Endothelial cell of umbilical vein (primary cell): Measurements from ENCODE around the gene KIAA1217. TPM values are rescaled to one million over a fixed set of nuclear protein-coding genes. Genes with fewer than 3 reads are reported as not detected.

Experiments used
- BruUV-seq: library from RNA; stranded (reverse); fragments of 400-500 nt; replicated peaks from 2 replicates; lab custom pipeline; 2021; lab: Mats Ljungman, UMichigan
- CTCF ChIA-PET: fragments of 300-600, 350-600 bp; sonication (Branson Sonifier 250); formaldehyde crosslinking; loops from one replicate; lab custom pipeline; 2021; ENCODE audit warnings: antibody characterized with exemption, inconsistent platforms; lab: Charles Lee
- POLR2A ChIA-PET: fragments of 300-600, 350-600 bp; sonication (Branson Sonifier 250); formaldehyde crosslinking; loops from one replicate; lab custom pipeline; 2021; ENCODE audit warnings: antibody characterized with exemption, inconsistent platforms; lab: Charles Lee
- DNase-seq: peaks from one replicate; pipeline ENCODE4 v3.0.0-alpha.2; 2011; ENCODE audit warnings: low read depth, low spot score
- FAIRE-seq: peaks from 2 replicates; lab custom pipeline; 2011; peaks lifted over from hg19 to GRCh38; lab: Jason Lieb, UNC
- H2AFZ ChIP-seq: 2 replicates; pipeline ENCODE4 v1.6.0; 2012; ENCODE audit warnings: low read depth, low read length, control low read depth, inconsistent platforms
- H3K27ac ChIP-seq: 2 replicates; pipeline ENCODE4 v1.5.1; 2011; ENCODE audit warnings: low read depth, mild to moderate bottlenecking, control low read depth, low read length, moderate library complexity; ENCODE audit not compliant: insufficient read depth
- H3K27me3 ChIP-seq, 2 experiments: 2 replicates each; pipeline versions ENCODE4 v1.6.0 to v1.6.1; 2011; ENCODE audit warnings: low read length in 2 of 2, mixed read lengths in 1 of 2; ENCODE audit not compliant: control insufficient read depth in 2 of 2, insufficient read depth in 2 of 2
- H3K36me3 ChIP-seq, 2 experiments: 2 replicates in 1 of 2; 3 replicates in 1 of 2; pipeline ENCODE4 v1.5.1; 2011; ENCODE audit warnings: low read length in 2 of 2, mild to moderate bottlenecking in 1 of 2, moderate library complexity in 1 of 2; ENCODE audit not compliant: control insufficient read depth in 2 of 2, insufficient read depth in 2 of 2; ENCODE audit errors: extremely low read depth in 1 of 2
- H3K4me1 ChIP-seq: 3 replicates; pipeline ENCODE4 v1.5.1; 2011; ENCODE audit warnings: mild to moderate bottlenecking, low read length; ENCODE audit not compliant: control insufficient read depth, insufficient read depth; ENCODE audit errors: extremely low read depth
- H3K4me2 ChIP-seq: 2 replicates; pipeline ENCODE4 v1.6.1; 2011; ENCODE audit warnings: low read length, control low read depth, mixed read lengths; ENCODE audit not compliant: insufficient read depth
- H3K4me3 ChIP-seq, 3 experiments: fragments of 200-600 bp in 1 of 3; sonication (generic), shearing (Covaris generic) in 1 of 3; replicated peaks in 1 of 3; 2 replicates each; pipeline ENCODE4 v1.5.1; 2011 to 2016; ENCODE audit warnings: control low read depth in 3 of 3, low read length in 3 of 3, mild to moderate bottlenecking in 2 of 3, inconsistent platforms in 1 of 3, low read depth in 1 of 3, moderate library complexity in 1 of 3; ENCODE audit not compliant: insufficient read depth in 1 of 3
- H3K79me2 ChIP-seq: 2 replicates; pipeline ENCODE4 v1.6.0; 2012; ENCODE audit warnings: low read length, inconsistent platforms; ENCODE audit not compliant: control insufficient read depth, insufficient read depth
- H3K9ac ChIP-seq: replicated peaks from 2 replicates; pipeline ENCODE3; 2011; ENCODE audit warnings: low read length, control low read depth; ENCODE audit not compliant: insufficient read depth; ENCODE audit errors: extremely low read depth
- H3K9me1 ChIP-seq: replicated peaks from 3 replicates; pipeline ENCODE4 v1.6.0; 2011; ENCODE audit warnings: mild to moderate bottlenecking, low read length; ENCODE audit not compliant: control insufficient read depth, insufficient read depth; ENCODE audit errors: extremely low read depth
- H3K9me3 ChIP-seq: replicated peaks from 2 replicates; pipeline ENCODE4 v1.5.1; 2012; ENCODE audit warnings: low read length, inconsistent platforms; ENCODE audit not compliant: control insufficient read depth, insufficient read depth
- H4K20me1 ChIP-seq: replicated peaks from 2 replicates; pipeline ENCODE3; 2011; ENCODE audit warnings: mild to moderate bottlenecking, low read length; ENCODE audit not compliant: control insufficient read depth, insufficient read depth; ENCODE audit errors: extremely low read depth
- CTCF ChIP-seq, 2 donors: IDR thresholded peaks; 1 replicate in 1 of 2; 2 replicates in 1 of 2; pipeline ENCODE4 v1.5.1; 2011; ENCODE audit warnings: low read length in 2 of 2, mild to moderate bottlenecking in 2 of 2, moderate library complexity in 2 of 2, control low read depth in 1 of 2, inconsistent platforms in 1 of 2, low read depth in 1 of 2; ENCODE audit not compliant: insufficient read depth in 1 of 2; ENCODE audit errors: extremely low read depth in 1 of 2
- EZH2 ChIP-seq: IDR thresholded peaks from 2 replicates; pipeline ENCODE4 v1.6.1; 2012; ENCODE audit warnings: borderline replicate concordance, low read depth, mild to moderate bottlenecking, moderate library complexity, low read length, inconsistent platforms; ENCODE audit not compliant: severe bottlenecking
- FOS ChIP-seq: IDR thresholded peaks from 2 replicates; pipeline ENCODE4 v1.6.1; 2011; ENCODE audit warnings: mild to moderate bottlenecking, low read length, moderate library complexity, borderline replicate concordance; ENCODE audit not compliant: insufficient read depth
- GATA2 ChIP-seq: IDR thresholded peaks from 2 replicates; pipeline ENCODE4 v1.7.0; 2011; ENCODE audit warnings: low read depth, mild to moderate bottlenecking, moderate library complexity, mixed read lengths, low read length; ENCODE audit not compliant: insufficient read length, insufficient read depth
- JUN ChIP-seq: IDR thresholded peaks from 2 replicates; pipeline ENCODE4 v1.6.1; 2011; ENCODE audit warnings: borderline replicate concordance, low read depth; ENCODE audit not compliant: insufficient read length, insufficient read depth
- MAX ChIP-seq: IDR thresholded peaks from 2 replicates; pipeline ENCODE4 v1.6.1; 2011; ENCODE audit not compliant: insufficient read depth, insufficient read length
- MYC ChIP-seq: IDR thresholded peaks from one replicate; pipeline ENCODE4 v1.6.1; 2011; ENCODE audit warnings: mild to moderate bottlenecking, low read depth, low read length
- POLR2A ChIP-seq: IDR thresholded peaks from 2 replicates; pipeline ENCODE4 v1.6.1; 2012; ENCODE audit warnings: low read depth, mild to moderate bottlenecking, control low read depth, low read length
- POLR2AphosphoS5 ChIP-seq: IDR thresholded peaks from 2 replicates; pipeline ENCODE4 v1.6.1; 2012; ENCODE audit warnings: low read depth, mild to moderate bottlenecking, control low read depth, low read length, moderate library complexity; ENCODE audit not compliant: insufficient read depth
- dilution Hi-C: fragments of 300-500 bp; cut with MboI; formaldehyde crosslinking; loops from one replicate; pipeline ENCODE4 v1.15.0; 2019; ENCODE audit warnings: low sequenced_read_pairs; ENCODE audit not compliant: extremely low pct_ligation_motif_present
- intact Hi-C: fragments of 100-400 bp; cut with micrococcal nuclease; formaldehyde crosslinking; loops from one replicate; pipeline ENCODE4 v1.10.0; 2022
- polyA plus RNA-seq, 4 experiments: library from polyadenylated mRNA; depleted of rRNA in 3 of 4; stranded (reverse) in 3 of 4; unstranded in 1 of 4; fragments of >200 nt; gene quantifications; 2 replicates each; pipeline versions ENCODE4 v1.2.1 to v1.2.3, GENCODE V29; 2011 to 2012; ENCODE audit warnings: missing spikeins in 1 of 4
- total RNA-seq: library from RNA; stranded (reverse); gene quantifications from 2 replicates; pipeline ENCODE4 v1.2.3, GENCODE V29; 2021

The KIAA1217 gene
- total and polyA plus RNA-seq, 2 donors (not counting 3 experiments of a cell fraction or from before 2014, with no cell fraction given), result 0.83 to 10.3 TPM

GRCh38 chr10:24228642-24229041 lies 19.7 kb downstream of the KIAA1217 start:
- H3K36me3 ChIP-seq, result no peaks in the 10 kb centered on the region
- H4K20me1 ChIP-seq, result no peaks in the 10 kb centered on the region
- TF ChIP-seq EZH2 (no peak), CTCF (IDR thresholded peaks at IDR 0.05; ENCODE audit: extremely low read depth in 1 of 2, insufficient read depth in 1 of 2, low read depth in 1 of 2, low read length in 2 of 2) (no peak), POLR2A (no peak), MYC (no peak), FOS (no peak), JUN (no peak), GATA2 (no peak), POLR2AphosphoS5 (no peak), MAX (no peak)
- FAIRE-seq, result no peak
- H3K4me2 ChIP-seq, result no peak overlapping the region
- POLR2A ChIA-PET, result no interaction called here
- CTCF ChIA-PET, result interaction anchor here (0.5 kb wide), 1 partner anchor 900 kb away, joined by 4 read pairs; no protein-coding TSS in a partner anchor
- no peak overlapping the region for H3K27ac ChIP-seq
- dilution Hi-C loops (no loop called here), intact Hi-C loops (no loop called here)
- H3K27me3 ChIP-seq, result no peaks in the 10 kb centered on the region
- no peak overlapping the region for H3K9ac ChIP-seq
- H3K4me3 ChIP-seq, result no peak overlapping the region
- H2AFZ ChIP-seq, result no peak overlapping the region
- DNase-seq, result no peak
- no peaks in the 10 kb centered on the region for H3K79me2 ChIP-seq
- BruUV-seq, result no TSS peak
- no peaks in the 10 kb centered on the region for H3K9me1 ChIP-seq
- no peaks in the 10 kb centered on the region for H3K4me1 ChIP-seq
- no peaks in the 10 kb centered on the region for H3K9me3 ChIP-seq
